Epidermal melanocyte (primary cell): Measurements from ENCODE around the gene NME9.

Source experiments
- DNase-seq: peaks from one replicate; pipeline ENCODE4 v3.0.0; 2011; ENCODE audit warnings: low spot score; ENCODE audit not compliant: insufficient read length

NME9 gene

GRCh38 chr3:138362538-138362937, 32.9 kb upstream of the NME9 start:
- DNase-seq: no peak

- DNase-seq: no peak
These were observed 31.9 kb upstream of the NME9 start for GRCh38 chr3:138361561-138361971.

- DNase-seq: no peak
These were observed 31.3 kb upstream of the NME9 start for GRCh38 chr3:138360869-138361525.

- no peak for DNase-seq
These were observed 30.5 kb upstream of the NME9 start for GRCh38 chr3:138359919-138360868.

- DNase-seq: no peak
These were observed 29.7 kb upstream of the NME9 start for GRCh38 chr3:138359148-138359918.

GRCh38 chr3:138356730-138357405, 27.2 kb upstream of the NME9 start:
- no peak for DNase-seq

- no peak for DNase-seq
These were observed 25.4 kb upstream of the NME9 start for GRCh38 chr3:138355071-138355470.

- DNase-seq: no peak
These were observed 24.7 kb upstream of the NME9 start for GRCh38 chr3:138354376-138354775.

GRCh38 chr3:138351916-138352550, 22.4 kb upstream of the NME9 start:
- no peak for DNase-seq

- DNase-seq: no peak
These were observed 21.5 kb upstream of the NME9 start for GRCh38 chr3:138351151-138351550.

- peak; percentile 59 for DNase-seq
These were observed 20.4 kb upstream of the NME9 start for GRCh38 chr3:138349926-138350665.

GRCh38 chr3:138348754-138349739, 19.4 kb upstream of the NME9 start:
- DNase-seq: no peak

GRCh38 chr3:138347960-138348753, 18.5 kb upstream of the NME9 start, which contains the start of gene MRAS:
TSS of gene MRAS (plus strand) at chr3:138348579. CDS start at chr3:138372884, 24,305 bp downstream.
- DNase-seq: peak; percentile 52

GRCh38 chr3:138344754-138345153, 15.1 kb upstream of the NME9 start:
- no peak for DNase-seq

- no peak for DNase-seq
These were observed 10.9 kb upstream of the NME9 start for GRCh38 chr3:138340511-138340910.

GRCh38 chr3:138338811-138339210, 9.2 kb upstream of the NME9 start:
- DNase-seq: peak; percentile 45

GRCh38 chr3:138338244-138338643, 8.6 kb upstream of the NME9 start:
- no peak for DNase-seq

- no peak for DNase-seq
These were observed 6.9 kb upstream of the NME9 start for GRCh38 chr3:138336454-138336999.
